KOPT-K1 (cell line): ENCODE data around the gene CYB5D1.

Experiments
- H3K27ac ChIP-seq: fragments of 200-600 bp; sonication (generic); 2 replicates; pipeline ENCODE4 v1.5.1; 2016; ENCODE audit warnings: antibody characterized with exemption, mild to moderate bottlenecking, low read depth, low read length; ENCODE audit not compliant: poor library complexity, severe bottlenecking
- H3K36me3 ChIP-seq: fragments of 200-600 bp; sonication (generic); 2 replicates; pipeline ENCODE4 v1.5.1; 2017; ENCODE audit warnings: antibody characterized with exemption, mild to moderate bottlenecking, low read length, moderate library complexity; ENCODE audit not compliant: insufficient read depth
- H3K9me3 ChIP-seq: fragments of 200-600 bp; sonication (generic); 2 replicates; pipeline ENCODE4 v1.5.1; 2017; ENCODE audit warnings: antibody characterized with exemption, low read length, mild to moderate bottlenecking; ENCODE audit not compliant: insufficient read depth, poor library complexity, severe bottlenecking

Gene CYB5D1

GRCh38 chr17:7838090-7839075 lies 19.4 kb upstream of the CYB5D1 start:
- Histone ChIP-seq H3K36me3 (0 out of 2 replicates have a peak, but pooled peaks cover 6% of the 10 kb centered on the region), H3K27ac (peak overlapping the region; percentile 88), H3K9me3 (no peaks in the 10 kb centered on the region)

GRCh38 chr17:7839190-7839875 lies 18.5 kb upstream of the CYB5D1 start:
- Histone ChIP-seq H3K36me3 (0 out of 2 replicates have a peak, but pooled peaks cover 6% of the 10 kb centered on the region), H3K9me3 (no peaks in the 10 kb centered on the region), H3K27ac (peak overlapping the region; percentile 17)

- Histone ChIP-seq H3K36me3 (0 out of 2 replicates have a peak, but pooled peaks cover 6% of the 10 kb centered on the region), H3K9me3 (no peaks in the 10 kb centered on the region), H3K27ac (no peak overlapping the region)
Measured at GRCh38 chr17:7839876-7840261, 17.9 kb upstream of the CYB5D1 start.

- no peaks in the 10 kb centered on the region for H3K9me3 ChIP-seq
- 0 out of 2 replicates have a peak, but pooled peaks cover 10% of the 10 kb centered on the region for H3K36me3 ChIP-seq
- no peak overlapping the region for H3K27ac ChIP-seq
Measured at GRCh38 chr17:7840441-7840840, 17.4 kb upstream of the CYB5D1 start.

GRCh38 chr17:7840875-7841274 lies 16.9 kb upstream of the CYB5D1 start:
- H3K36me3 ChIP-seq = 0 out of 2 replicates have a peak, but pooled peaks cover 14% of the 10 kb centered on the region
- no peaks in the 10 kb centered on the region for H3K9me3 ChIP-seq
- H3K27ac ChIP-seq = no peak overlapping the region

GRCh38 chr17:7841396-7841914 lies 16.3 kb upstream of the CYB5D1 start:
- peak overlapping the region; percentile 64 for H3K27ac ChIP-seq
- H3K36me3 ChIP-seq = peaks cover 20% of the 10 kb centered on the region
- no peaks in the 10 kb centered on the region for H3K9me3 ChIP-seq

GRCh38 chr17:7841915-7842379 lies 15.9 kb upstream of the CYB5D1 start:
- no peaks in the 10 kb centered on the region for H3K9me3 ChIP-seq
- peak overlapping the region; percentile 64 for H3K27ac ChIP-seq

GRCh38 chr17:7842380-7843256 lies 15.2 kb upstream of the CYB5D1 start:
- H3K9me3 ChIP-seq = no peaks in the 10 kb centered on the region
- H3K27ac ChIP-seq = peak overlapping the region; percentile 64
- peaks cover 31% of the 10 kb centered on the region for H3K36me3 ChIP-seq

More at GRCh38 chr17:7841915-7842379, 15.9 kb upstream of the CYB5D1 start:
- H3K36me3 ChIP-seq = peaks cover 25% of the 10 kb centered on the region

- H3K9me3 ChIP-seq = no peaks in the 10 kb centered on the region
- H3K36me3 ChIP-seq = peaks cover 35% of the 10 kb centered on the region
- H3K27ac ChIP-seq = peak overlapping the region; percentile 64
Measured at GRCh38 chr17:7843257-7843535, 14.6 kb upstream of the CYB5D1 start.

- Histone ChIP-seq H3K9me3 (no peaks in the 10 kb centered on the region), H3K36me3 (peaks cover 40% of the 10 kb centered on the region), H3K27ac (peak overlapping the region; percentile 64)
Measured at GRCh38 chr17:7843536-7844291, 14.1 kb upstream of the CYB5D1 start.

- no peaks in the 10 kb centered on the region for H3K9me3 ChIP-seq
- H3K36me3 ChIP-seq = peaks cover 47% of the 10 kb centered on the region
- H3K27ac ChIP-seq = peak overlapping the region; percentile 64
Measured at GRCh38 chr17:7844292-7845154, 13.3 kb upstream of the CYB5D1 start.

- H3K27ac ChIP-seq = peak overlapping the region; percentile 64
- H3K9me3 ChIP-seq = no peaks in the 10 kb centered on the region
- peaks cover 56% of the 10 kb centered on the region for H3K36me3 ChIP-seq
Measured at GRCh38 chr17:7845359-7846062, 12.3 kb upstream of the CYB5D1 start.
